DMS153 treated with DMSO at 0.1 percent for 48 hours (cell line): ENCODE data around the gene BCL2L13.
A peak's percentile ranks its signal among the peaks of the same experiment; 100 is the strongest.

Source experiments
- DNase-seq: peaks from one replicate; lab custom pipeline; 2025; ENCODE audit not compliant: unreplicated experiment; lab: John Stamatoyannopoulos, UW

The BCL2L13 gene, protein sequence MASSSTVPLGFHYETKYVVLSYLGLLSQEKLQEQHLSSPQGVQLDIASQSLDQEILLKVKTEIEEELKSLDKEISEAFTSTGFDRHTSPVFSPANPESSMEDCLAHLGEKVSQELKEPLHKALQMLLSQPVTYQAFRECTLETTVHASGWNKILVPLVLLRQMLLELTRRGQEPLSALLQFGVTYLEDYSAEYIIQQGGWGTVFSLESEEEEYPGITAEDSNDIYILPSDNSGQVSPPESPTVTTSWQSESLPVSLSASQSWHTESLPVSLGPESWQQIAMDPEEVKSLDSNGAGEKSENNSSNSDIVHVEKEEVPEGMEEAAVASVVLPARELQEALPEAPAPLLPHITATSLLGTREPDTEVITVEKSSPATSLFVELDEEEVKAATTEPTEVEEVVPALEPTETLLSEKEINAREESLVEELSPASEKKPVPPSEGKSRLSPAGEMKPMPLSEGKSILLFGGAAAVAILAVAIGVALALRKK

DNA sequence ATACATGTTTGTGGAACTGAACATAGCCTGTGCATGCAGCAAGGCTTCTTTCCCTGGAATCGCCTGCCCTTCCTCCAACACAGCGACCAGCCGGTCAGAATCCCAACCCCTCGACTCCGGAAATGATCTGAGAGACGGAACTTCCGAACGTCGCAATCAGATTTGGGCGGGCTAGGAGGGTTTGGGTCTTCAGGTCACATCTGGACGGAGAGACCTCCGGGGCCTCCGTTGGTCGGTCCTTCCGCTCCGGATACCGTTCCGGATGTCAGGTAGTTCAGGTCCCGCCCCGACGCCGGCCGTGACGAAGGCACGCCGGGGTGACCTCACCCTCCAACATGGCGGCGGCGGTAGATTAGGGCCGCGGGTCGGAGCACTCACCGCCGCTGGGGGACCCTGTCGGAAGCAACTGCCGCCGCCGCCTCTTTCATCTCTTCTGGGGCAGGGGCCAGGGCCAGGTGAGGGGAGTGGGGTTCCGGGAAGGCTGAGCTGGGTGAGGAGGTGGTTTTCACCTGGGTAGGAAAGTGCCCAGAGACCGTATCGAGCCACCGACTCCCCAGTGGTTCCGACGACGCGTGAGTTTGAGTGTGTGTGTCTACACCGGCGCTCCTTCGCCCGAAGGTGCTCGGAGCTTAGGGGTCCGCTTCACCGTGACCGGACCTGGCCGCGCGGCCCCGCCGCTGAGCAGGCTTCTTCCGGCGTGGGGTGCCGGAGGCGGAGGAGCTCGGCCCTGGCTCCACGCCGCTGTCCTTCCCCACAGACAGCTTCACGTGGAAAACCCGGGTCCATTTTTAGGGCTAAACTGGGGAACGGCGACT, at the start of gene BCL2L13:
TSS of gene BCL2L13 (plus strand) at position 326 of the 815 bp plus-strand sequence. CDS start 16,955 bp downstream, outside the sequence.
- DNase-seq = peak; percentile 65

DNA sequence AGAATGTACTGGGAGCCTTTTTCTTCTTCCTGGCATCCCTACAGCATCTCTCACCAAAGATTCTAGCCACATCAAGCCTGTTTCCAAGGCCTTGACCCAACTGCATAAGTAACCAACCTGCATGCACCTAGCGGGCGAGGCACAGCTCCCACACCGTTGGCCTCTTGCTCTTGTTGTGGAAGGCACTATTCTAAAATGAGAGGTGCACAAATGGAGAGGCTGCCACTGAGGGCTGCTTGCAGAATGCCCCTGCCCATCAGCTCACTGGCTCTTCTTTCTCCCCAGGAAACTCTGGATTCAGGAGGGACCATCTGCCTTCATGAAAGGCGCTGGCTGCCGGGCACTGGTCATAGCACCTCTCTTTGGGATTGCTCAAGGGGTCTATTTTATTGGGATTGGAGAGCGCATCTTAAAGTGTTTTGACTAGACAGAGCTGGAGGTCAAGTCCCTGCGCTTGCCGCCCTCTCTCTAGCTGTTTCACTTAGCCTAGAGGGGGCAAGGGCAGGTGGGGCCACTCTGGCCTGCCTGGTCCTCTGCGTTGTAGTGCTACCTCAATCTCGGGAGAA, 48.7 kb upstream of the BCL2L13 start:
- no peak for DNase-seq

DNA sequence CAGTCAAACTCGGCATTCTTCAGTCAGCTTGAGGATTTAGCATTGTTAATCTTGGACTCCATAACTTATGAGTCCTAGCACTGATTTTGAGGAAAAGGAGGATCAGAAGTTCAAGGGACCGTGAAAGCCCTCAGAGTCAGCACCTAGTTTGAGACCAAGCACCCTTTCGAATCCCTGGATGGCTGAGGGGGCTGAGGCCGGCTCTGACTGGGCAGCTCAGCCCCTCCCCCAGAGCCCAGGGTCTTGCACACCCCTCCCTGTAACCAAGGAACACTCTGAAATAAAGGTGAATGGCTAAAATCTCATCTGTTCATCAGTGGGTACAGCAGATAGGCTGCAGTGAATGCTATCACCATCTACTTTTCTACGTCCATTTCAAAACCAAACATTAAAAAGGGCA, 48.0 kb upstream of the BCL2L13 start:
- no peak for DNase-seq

DNA sequence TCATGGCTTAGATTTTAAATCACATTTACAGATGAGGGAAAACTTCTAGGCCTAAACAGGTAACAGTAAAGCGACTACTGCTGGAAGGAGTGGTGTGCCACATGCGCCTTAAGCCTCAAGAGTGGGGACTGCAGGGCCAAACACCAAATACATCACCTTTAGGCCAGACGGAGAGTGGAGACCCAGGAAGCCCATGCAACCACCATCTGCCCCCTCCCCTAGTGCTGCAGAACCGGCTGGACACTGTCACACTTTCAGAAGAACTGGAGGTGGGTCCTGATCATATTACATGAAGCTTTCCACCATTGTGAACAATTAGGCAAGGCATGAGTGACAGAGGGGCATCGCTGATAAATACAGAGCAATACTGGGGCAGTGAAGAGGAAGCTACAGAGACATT, 46.4 kb upstream of the BCL2L13 start:
- no peak for DNase-seq

DNA sequence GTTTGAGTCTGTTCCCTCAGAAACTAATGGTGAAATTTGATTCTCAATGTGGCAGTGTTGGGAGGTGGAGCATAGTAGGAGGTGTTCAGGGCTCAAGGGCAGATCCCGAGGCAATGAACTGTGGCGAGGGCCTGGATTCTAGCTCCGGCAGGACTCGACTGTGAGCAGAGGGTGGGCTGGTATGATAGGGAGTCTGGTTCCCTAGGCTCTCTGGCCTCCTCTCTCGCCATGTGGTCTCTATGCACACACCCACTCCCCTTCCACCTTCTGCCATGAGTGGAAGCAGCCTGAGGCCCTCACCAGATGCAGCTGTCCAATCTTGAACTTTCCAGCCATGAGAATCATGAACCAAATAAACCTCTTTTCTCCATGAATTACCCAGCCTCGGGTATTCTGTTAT, 42.3 kb upstream of the BCL2L13 start:
- no peak for DNase-seq

DNA sequence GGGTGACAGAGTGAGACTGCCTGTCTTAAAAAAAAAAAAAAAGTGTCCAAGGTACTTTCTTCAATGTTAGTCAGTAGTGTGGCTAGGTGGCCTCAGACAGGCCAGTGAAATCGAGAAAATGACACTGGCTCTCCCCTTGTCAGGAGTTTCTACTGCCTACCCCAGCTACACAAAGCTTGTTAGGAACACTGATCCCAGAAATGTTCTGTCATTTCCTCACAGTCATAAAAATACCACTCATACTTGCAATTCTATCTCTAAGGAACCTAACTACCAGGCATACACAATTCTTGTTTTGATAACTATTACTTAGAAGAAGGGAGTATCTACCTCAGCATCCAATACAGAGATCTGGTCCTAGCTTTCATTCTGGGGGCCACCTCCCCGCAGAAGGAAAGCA, 41.3 kb upstream of the BCL2L13 start:
- DNase-seq = no peak

DNA sequence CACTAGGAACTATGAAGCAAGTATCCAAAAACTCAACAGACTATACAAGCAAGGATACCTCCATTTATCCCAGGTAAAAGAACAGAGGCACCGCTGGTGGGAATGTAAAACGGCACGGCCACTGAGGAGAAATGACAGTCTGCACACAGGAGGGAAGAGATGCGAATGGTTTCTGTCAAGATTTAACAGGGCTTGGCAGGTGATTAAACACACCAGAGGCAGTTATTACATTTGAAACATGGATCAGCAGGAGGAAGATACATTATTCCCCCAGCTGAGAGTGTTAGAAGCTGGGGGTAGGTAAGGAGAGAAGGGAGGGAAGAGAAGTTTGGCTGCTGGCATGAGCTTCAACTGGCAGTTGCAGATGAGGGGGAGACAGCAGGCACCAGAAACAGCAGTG, 40.2 kb upstream of the BCL2L13 start:
- no peak for DNase-seq

DNA sequence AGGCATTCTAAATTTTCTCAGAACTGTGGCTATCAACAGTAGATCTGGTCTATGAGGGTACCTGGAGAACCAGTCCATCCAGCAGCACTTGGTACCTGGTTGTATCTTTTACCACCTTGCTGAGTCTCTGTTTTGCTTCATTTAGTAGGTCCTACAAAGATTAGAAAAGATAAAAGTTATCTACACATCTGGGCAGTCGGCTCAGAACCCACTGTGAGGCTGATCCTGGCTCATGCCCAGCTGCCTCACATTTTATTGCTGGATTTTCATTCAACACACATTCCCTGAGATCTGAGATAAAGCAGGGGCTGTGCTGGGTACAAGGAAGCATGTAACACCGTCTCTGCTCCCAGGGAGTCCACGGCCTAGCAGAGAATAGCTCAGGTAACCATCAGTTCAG, 37.5 kb upstream of the BCL2L13 start:
- DNase-seq = no peak

DNA sequence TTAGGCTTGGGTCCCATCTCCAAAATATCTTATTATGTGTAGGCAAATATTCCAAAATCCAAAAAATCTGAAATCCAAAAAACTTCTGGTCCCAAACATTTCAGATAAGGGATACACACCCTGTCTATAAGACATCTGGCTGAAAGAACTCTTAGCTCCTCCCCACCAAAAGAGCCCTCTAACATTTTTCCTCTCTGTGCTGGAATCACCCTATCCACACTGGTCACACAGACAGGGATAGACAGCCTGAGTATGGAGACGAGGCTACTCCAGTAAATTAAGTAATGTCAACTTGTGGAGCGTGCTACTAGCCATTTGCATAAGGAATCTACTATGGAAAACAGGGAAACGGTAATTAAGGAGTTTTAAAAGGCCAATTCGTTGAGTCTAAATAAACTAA, 34.9 kb upstream of the BCL2L13 start:
- DNase-seq = no peak

DNA sequence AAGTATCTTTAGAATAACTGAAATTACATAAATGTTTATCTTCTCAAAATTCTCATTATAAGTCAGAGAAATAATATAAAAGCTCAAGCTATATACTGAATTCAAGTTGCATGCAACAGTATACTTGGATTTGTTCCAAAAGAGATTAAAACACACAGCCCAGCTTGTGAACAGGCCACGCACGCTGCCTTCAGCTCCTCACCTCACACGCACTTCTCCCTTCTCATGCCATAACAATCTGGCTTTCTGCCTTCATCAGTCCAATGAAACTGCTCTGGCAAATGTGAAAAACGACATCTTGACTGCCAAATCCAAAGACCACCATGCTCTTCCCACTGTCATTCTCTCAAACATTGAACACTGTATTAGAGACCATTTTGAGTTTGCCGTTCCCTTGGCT, 32.1 kb upstream of the BCL2L13 start:
- no peak for DNase-seq

DNA sequence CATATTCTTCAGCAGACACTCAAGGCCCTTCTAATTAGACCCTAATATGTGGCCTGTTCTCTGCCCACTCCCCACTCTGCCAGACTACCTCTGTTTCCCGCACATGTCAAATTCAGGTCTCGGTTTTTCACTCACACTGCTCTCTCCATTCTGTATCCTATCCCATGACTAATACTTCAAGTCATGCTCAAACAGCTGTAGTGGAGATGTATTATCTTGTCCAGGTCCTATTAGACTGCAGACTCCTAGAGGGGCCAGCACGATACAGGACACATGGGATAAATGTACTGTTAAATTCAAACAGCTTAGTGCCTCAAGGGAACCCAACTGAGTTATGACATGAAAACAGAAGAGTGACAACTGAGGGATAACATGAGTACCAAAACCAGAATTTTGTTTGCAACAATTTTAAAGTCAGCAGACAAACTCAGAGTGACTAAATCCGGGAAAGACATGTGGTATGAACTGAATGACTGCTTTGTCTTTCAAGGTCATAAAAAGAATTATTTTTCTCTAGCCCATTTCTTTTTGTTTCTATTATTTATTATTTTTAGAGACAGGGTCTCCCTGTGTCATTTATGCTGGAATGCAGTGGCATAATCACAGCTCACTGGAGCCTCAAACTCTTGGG, 30.6 kb upstream of the BCL2L13 start:
- no peak for DNase-seq

DNA sequence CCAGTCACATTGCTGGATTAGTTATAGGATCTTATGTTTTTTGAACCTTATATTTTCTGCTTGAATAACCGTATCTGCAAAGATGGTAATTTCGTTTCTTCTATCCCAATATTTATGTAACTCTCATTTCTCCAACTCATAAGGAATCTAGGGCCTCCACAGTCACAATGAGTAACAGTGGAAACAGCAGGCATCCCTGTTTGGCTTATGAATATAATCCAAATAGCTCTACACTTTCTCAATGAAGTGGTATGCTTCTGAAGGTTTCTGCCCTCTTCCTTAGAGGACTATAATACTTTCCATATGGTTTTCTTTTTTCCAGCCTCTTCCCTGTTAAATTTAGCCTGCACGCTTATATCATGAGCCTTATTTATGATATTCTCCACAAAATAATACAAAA, 26.5 kb upstream of the BCL2L13 start:
- DNase-seq = no peak

DNA sequence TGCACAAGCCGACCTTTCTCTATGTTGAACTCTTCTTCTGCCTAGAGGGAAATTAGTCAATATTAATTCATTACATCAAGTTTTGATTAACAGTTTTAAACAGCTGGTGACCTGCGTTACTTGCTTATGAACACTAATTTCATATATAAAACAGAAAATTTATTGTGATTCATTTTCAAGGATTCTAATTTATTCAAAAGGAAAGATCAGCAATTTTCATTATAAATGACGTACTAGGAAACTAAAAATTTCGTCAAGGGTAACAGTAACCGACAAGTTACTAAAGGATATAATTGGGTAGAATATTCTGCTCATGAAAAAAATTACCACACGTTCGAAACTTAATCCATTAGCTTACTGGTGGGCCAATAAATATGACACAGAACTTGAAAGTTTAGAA, 25.3 kb upstream of the BCL2L13 start:
- no peak for DNase-seq

DNA sequence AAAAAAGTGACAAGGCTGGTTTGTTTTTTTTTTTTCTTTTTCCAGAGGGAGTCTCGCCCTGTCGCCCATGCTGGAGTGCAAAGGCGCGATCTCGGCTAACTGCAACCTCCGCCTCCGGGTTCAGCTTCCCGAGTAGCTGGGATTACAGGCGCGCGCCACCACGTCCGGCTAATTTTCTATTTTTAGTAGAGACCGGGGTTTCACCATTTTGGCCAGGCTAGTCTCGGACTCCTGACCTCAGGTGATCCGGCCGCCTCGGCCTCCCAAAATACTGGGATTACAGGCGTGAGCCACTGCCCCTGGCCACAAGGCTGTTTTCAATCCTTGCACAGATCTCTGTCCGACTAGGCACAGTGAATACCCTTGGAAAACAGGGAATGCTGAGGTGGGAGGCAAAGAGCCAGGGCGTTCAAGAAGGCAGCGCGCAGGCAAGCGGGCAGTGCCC, 10.6 kb upstream of the BCL2L13 start:
- no peak for DNase-seq

DNA sequence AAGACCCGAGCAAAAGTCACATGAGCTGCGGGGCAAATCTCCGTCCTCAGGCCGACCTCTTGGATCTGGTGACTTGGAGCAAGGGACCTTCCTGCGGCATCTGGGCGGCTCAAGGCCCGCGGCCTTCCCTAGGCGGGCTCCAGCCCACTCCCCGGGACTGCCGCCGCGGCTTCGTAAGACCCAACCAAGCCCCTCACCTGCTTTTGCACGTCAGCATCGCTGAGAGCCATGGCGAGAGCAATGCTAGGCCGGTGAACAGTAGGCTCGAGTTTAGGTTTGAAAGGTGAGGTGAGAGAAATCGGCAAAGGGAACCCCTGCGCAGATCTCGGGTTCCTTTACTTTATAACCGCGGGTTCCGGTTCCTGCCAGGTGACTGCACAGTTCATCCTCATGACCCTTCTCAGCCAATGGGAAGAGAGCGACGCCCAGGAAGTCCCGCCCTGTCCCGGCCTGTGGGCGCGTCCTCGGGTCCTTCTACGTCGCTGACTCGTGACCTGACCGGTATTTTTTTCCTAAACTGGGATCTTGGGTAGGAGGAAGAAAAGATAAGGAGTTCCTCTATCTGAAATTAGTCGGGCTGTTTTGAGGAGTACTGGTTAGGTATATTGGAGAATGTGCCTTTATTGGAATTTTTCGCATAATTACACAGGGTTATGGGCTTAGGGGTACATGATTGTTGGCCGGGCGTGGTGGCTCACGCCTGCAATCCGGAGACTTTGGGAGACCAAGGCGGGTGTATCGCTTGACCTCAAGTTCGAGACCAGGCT, 10.0 kb upstream of the BCL2L13 start, which contains the start of gene ATP6V1E1:
TSS of gene ATP6V1E1 (minus strand) at position 344 of the 767 bp plus-strand sequence. CDS start at position 230, 114 bp downstream.
- peak; percentile 84 for DNase-seq

DNA sequence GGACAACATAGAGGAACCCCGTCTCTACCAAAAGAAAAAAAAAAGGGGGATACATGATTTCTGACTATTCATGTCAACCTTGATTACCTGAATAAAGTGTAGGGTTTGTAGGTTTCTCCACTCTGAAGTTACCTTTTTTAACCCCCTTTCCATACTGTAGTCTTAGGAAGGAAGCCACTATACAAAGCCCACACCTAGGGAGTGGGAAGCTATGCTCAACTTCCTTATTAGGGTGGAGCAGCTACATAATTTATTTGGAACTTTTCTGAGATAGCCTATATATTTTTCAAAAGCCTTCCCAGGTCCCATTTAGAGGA, 9.4 kb upstream of the BCL2L13 start:
- DNase-seq = no peak

DNA sequence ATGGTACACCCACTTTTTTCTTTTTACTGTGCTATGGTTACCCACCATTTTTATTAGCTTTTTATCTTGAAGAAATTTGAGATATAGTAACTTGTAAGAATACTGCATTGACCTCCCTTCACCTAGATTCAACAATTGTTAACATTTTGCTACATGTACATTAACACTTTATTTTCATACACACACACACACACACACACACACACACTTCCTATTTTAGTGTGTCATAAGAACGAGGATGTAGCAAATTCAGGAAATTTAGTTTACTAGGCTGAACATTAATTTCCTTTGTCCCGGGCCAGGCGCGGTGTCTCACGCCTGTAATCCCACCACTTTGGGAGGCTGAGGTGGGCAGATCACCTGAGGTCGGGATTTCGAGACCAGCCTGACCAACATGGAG, 8.9 kb upstream of the BCL2L13 start:
- DNase-seq = no peak

DNA sequence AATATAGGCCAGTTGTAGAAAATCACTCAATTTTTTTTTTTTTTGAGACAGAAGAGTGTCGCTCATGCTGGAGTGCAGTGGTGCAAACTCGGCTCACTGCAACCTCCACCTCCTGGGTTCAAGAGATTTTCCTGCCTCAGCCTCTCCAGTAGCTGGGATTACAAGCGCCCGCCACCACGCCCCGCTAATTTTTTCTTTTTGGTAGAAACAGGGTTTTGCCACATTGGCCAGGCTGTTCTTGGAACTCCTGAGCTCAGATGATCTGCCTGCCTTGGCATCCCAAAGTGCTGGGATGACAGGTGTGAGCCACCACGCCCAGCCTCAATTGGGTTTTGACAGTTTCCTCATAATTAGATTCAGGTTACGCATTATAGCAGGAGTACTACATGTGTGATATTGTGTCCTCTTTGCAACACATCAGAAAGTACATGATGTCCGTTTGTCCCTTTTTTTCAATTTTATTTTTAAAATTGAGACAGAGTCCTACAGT, 7.4 kb upstream of the BCL2L13 start:
- DNase-seq = no peak

DNA sequence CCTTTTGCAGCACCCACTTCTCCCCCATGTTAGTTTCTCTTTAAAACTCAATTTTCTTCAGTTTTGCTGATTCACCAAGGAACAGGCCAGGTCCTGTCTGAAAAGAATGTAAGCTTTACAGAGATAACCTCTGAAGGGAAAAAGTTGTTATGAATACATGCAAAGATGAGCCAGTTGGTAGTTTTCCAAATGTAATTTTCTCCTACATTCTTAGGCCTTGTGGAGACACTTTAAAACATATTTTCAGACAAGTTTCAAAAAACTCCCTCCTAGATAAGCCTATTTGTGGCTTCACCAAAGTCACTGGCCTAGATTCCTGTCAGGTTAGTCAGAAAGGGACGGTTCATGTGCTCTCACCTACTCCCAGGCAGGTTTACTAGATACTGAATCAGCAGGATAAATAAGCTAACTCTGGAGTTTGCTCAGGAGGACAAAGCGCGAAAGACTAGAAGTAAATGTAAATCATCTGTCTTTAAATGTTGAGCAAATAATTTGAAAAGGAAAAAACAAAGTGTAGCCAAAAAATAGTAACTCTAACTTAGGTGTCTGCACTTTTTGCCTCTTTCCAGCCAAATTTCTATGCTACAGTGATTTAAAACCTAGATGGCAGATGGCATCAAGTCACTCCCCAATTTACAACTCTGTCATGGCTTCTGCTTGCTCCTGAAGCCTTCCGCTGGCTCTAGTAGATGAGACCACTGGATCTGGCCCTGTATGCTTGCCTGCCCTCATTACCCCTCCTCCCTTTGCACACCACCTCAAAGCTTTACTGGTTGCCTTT, 5.2 kb upstream of the BCL2L13 start:
- DNase-seq = no peak

DNA sequence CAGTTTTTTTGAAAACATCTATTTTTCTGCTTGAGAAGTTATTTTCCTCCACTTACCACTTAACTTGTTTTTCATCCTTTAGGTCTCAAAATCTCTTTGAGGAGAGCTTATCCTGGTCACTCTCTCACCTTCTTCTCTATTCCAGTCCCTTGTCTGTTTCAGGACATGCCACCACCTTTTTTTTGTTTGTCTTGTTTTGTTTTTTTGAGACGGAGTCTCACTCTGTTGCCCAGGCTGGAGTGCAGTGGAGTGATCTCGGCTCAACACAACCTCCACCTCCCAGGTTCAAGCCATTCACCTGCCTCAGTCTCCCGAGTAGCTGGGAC, 4.6 kb upstream of the BCL2L13 start:
- DNase-seq = no peak
